Measurements from ENCODE around the gene ARHGEF17.

Gene ARHGEF17

GRCh38 chr11:73325036-73325981, 17.2 kb downstream of the ARHGEF17 start:
- TF ChIP-seq REST (IDR thresholded peaks at IDR 0.05; ENCODE audit: insufficient read depth in 1 of 2, low read depth in 2 of 2, low read length in 2 of 2) (no peak), TAF1 (IDR thresholded peaks at IDR 0.05; ENCODE audit: borderline replicate concordance, insufficient read depth, low read length) (no peak)

- TF ChIP-seq FOXP2 (optimal IDR thresholded peaks at IDR 0.05; ENCODE audit: borderline replicate concordance, extremely low read depth, extremely low read length, insufficient read depth) (no peak), POLR2AphosphoS5 (IDR thresholded peaks at IDR 0.05; ENCODE audit: low read depth, low read length) (no peak), TAF1 (IDR thresholded peaks at IDR 0.05; ENCODE audit: borderline replicate concordance, insufficient read depth, low read length) (no peak), REST (IDR thresholded peaks at IDR 0.05; ENCODE audit: insufficient read depth in 1 of 2, low read depth in 2 of 2, low read length in 2 of 2) (no peak), SIN3A (IDR thresholded peaks at IDR 0.05; ENCODE audit: borderline replicate concordance, insufficient read depth, low read length) (no peak)
Measured at GRCh38 chr11:73326929-73327811, 19.1 kb downstream of the ARHGEF17 start.

- TF ChIP-seq SIN3A (IDR thresholded peaks at IDR 0.05; ENCODE audit: borderline replicate concordance, insufficient read depth, low read length) (no peak), POLR2AphosphoS5 (IDR thresholded peaks at IDR 0.05; ENCODE audit: low read depth, low read length) (no peak), REST (IDR thresholded peaks at IDR 0.05; ENCODE audit: insufficient read depth in 1 of 2, low read depth in 2 of 2, low read length in 2 of 2) (no peak), FOXP2 (optimal IDR thresholded peaks at IDR 0.05; ENCODE audit: borderline replicate concordance, extremely low read depth, extremely low read length, insufficient read depth) (no peak), TAF1 (IDR thresholded peaks at IDR 0.05; ENCODE audit: borderline replicate concordance, insufficient read depth, low read length) (no peak)
Measured at GRCh38 chr11:73327812-73328364, 19.8 kb downstream of the ARHGEF17 start.

GRCh38 chr11:73330569-73331093, 22.6 kb downstream of the ARHGEF17 start:
- TF ChIP-seq SIN3A (IDR thresholded peaks at IDR 0.05; ENCODE audit: borderline replicate concordance, insufficient read depth, low read length) (no peak), REST (IDR thresholded peaks at IDR 0.05; ENCODE audit: insufficient read depth in 1 of 2, low read depth in 2 of 2, low read length in 2 of 2) (no peak), FOXP2 (optimal IDR thresholded peaks at IDR 0.05; ENCODE audit: borderline replicate concordance, extremely low read depth, extremely low read length, insufficient read depth) (no peak), POLR2AphosphoS5 (IDR thresholded peaks at IDR 0.05; ENCODE audit: low read depth, low read length) (no peak), TAF1 (IDR thresholded peaks at IDR 0.05; ENCODE audit: borderline replicate concordance, insufficient read depth, low read length) (no peak)
